HG03439 (cell line): ENCODE measurements around the gene ADAMTS15.

ENCODE experiments used
- ATAC-seq: cut with Tn5 transposase; IDR thresholded peaks from one replicate; pipeline ENCODE4 v1.9.1; 2021; ENCODE audit warnings: mild to moderate bottlenecking, moderate library complexity; ENCODE audit not compliant: unreplicated experiment

The ADAMTS15 gene, protein sequence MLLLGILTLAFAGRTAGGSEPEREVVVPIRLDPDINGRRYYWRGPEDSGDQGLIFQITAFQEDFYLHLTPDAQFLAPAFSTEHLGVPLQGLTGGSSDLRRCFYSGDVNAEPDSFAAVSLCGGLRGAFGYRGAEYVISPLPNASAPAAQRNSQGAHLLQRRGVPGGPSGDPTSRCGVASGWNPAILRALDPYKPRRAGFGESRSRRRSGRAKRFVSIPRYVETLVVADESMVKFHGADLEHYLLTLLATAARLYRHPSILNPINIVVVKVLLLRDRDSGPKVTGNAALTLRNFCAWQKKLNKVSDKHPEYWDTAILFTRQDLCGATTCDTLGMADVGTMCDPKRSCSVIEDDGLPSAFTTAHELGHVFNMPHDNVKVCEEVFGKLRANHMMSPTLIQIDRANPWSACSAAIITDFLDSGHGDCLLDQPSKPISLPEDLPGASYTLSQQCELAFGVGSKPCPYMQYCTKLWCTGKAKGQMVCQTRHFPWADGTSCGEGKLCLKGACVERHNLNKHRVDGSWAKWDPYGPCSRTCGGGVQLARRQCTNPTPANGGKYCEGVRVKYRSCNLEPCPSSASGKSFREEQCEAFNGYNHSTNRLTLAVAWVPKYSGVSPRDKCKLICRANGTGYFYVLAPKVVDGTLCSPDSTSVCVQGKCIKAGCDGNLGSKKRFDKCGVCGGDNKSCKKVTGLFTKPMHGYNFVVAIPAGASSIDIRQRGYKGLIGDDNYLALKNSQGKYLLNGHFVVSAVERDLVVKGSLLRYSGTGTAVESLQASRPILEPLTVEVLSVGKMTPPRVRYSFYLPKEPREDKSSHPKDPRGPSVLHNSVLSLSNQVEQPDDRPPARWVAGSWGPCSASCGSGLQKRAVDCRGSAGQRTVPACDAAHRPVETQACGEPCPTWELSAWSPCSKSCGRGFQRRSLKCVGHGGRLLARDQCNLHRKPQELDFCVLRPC

DNA sequence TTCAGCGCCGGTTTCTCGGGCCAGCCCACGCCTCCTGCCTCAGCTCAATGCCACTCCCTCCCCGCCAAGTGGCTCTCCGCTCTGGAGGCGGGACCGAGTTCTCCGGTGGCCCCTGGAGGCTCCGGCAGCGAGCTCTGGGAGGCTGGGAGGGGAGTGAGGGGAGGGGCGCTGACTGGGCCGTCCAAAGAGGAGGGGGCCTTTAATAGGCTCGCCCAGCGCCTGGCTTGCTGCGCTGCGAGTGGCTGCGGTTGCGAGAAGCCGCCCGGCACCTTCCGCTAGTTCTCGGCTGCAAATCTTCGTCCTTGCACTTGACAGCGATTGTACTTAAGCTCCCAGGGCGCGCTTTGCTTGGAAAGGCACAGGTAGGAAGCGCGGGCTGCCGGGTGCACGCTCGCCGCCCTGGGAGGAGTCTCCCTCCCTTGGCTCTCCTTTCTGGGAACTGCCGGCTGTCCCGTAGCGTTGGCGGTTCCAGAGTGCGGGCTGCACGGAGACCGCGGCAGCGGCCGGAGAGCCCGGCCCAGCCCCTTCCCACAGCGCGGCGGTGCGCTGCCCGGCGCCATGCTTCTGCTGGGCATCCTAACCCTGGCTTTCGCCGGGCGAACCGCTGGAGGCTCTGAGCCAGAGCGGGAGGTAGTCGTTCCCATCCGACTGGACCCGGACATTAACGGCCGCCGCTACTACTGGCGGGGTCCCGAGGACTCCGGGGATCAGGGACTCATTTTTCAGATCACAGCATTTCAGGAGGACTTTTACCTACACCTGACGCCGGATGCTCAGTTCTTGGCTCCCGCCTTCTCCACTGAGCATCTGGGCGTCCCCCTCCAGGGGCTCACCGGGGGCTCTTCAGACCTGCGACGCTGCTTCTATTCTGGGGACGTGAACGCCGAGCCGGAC lies at the start of gene ADAMTS15:
Gene ADAMTS15, plus strand, starts transcription at position 230 of the 894 bp plus-strand sequence. Its CDS starts 329 bp downstream, at position 559.
- ATAC-seq, result no peak

DNA sequence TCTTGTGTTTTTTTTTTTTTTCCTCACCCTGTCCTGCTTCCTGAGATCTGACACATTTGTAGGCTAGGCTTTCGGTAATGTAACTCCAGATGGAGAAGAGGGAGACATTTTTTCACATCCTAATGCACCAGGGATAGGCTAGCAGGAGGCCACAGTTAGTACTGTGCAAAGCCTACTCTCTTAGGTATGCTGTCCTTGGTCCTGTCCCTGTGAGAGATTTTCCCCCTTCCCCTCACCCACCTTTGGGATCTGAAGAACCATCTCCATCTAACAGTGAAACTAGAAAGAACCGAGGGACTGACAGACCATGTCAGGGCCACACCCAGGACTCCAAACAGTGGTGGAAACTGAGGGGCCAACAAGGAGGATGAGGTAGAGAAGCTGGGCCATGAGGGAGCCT lies 49.2 kb upstream of the ADAMTS15 start:
- no peak for ATAC-seq

DNA sequence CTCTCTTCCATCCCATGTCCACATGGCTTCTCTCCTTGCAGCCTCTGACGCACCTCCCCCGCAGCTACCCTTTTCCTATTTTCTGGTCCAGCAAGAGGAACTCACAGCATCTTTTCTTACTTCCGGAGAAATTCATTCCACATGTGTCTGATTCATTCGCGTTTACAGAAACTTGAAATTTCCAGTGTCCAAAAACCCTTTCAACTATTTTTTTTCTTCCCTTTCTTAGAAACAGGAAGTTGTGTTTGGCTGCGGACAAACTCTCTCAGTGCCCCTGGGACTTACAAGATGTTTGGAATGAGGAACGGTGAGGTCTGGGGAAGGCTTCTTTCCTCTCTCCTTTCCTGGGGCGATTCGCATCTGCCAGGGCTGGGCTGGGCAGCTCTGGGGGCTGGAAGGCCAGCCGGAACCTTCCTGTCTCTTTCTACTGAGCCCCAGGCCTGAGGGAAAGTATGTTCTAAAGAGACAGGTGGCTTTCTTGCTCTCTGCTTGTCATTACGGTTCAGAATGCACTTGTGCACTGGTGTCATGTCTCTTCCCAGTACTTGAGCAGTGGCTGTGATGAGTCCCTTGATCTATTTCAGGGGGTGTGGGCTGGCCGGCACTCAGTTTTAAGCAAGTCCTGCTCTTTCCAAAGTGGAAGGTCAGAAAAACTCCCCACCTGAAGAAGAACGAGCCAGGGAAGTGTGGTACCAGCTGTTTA lies 47.5 kb upstream of the ADAMTS15 start:
- no peak for ATAC-seq

DNA sequence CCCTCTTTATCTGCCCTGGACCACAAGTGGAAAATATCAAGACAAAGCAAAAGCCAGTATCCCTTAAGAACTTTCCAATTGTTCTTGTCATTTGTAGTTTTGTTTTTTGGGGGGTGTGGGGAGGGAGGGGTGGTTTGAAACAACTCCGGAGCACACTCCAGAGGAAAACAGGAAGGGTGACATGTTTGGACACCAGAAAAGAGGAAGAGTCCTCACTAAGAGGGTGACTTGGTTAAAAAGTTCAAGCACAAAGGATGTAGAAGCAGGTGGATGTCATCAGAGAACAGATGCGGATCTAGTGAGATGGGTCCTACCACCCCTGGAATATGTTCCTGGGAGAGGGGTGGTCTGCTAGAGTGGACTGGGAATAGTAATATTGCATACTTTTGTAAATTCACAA lies 45.9 kb upstream of the ADAMTS15 start:
- ATAC-seq, result no peak

DNA sequence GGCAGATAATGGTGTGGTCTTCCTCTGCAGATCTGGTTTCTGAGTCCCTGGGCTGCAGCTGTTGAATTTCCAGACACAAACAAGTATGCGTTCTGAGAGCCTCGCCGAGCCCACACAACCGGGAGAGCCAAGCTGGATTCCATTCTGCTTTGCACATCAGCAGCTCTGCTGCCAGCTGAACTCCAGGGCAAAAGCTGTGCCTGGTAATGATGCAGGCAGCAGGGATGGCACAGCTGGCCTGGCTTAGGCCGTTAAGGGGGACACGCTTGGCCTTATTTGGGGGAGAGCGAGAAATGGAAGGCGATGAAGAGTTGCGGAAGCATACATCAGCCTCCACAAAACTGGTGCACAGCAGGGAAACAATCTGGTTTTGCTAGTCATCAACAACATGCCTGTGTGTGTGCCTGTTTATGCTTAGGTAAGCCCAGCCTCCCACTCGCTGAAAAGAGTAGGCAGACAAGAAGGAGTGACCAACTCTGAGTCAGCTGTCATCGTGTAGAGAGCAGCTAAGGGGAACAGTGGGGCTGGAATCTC lies 45.1 kb upstream of the ADAMTS15 start:
- no peak for ATAC-seq

DNA sequence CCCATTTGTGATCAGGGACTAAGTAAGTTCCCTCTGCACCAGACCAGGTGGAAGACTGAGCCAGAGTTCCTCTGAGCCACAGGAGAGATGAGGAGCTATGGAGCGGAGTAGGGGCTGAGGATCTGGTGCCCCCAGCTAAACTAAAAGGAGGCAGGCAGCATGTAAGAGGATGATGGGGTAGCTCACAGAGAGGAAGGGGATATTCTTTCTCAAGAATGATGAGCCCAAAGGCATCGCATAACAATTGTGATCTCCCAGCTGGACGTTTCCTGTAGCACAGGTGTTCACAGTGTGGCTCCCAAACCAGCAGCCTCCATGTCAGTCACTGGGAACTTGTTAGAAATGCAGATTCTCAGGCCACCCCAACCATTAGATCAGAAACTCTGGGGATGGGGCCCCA lies 44.5 kb upstream of the ADAMTS15 start:
- no peak for ATAC-seq

DNA sequence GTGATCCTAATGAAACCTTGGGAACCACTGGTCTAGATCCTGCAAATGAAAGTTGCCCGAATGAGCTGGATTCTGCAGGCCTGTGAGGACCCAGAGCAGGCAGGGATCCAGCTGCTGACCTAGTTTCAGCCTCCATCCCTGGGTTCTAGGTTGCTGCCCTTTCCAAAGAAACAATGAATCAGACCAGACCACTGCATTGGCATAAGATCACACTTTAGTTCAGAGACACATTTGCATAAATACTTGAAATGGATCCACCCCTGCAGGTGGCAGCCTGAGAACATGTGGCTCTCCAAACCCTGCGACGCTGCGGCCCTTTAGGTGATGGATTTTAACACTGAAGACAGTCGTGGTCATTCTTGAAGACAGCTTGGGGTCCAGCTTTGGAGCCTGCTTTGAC lies 43.7 kb upstream of the ADAMTS15 start:
- no peak for ATAC-seq

DNA sequence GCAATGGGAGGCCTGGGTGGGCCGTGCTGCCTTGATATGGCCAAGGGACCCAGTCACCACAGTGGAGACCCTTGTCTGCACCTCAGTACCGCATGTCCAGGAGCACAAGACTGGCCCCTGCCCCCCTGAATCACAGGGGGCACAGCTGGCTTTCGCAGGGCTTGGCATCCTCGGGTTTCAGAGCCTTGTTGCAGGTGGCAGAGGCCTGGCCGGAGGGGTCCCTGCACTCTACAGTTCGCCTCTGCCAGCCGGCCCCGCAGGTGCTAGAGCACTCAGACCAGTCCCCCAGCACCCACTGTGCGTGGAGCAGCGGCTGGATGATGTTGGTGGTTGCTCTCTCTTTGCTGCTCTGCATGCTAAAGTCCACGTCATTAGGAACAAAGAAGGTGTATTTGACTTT lies 43.0 kb upstream of the ADAMTS15 start:
- no peak for ATAC-seq

DNA sequence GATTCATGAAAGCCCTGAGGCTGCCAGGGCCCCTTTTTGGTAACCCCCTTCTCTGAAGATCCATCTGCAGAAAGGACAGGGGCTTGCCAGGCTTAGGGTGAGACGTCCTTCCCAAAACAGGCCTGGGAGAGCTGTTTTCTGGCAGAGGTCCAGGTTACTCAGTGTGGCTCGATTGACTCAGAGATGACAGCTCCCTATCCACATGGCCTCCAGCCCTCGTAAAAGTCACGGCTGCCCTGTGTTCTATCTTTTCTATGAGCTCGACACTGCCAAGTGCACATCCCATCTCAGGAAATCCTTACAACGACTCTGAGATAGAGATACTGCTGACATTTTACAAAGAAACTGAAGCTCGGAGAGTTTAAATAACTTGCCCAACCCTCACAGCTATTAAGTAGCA lies 40.5 kb upstream of the ADAMTS15 start:
- no peak for ATAC-seq

DNA sequence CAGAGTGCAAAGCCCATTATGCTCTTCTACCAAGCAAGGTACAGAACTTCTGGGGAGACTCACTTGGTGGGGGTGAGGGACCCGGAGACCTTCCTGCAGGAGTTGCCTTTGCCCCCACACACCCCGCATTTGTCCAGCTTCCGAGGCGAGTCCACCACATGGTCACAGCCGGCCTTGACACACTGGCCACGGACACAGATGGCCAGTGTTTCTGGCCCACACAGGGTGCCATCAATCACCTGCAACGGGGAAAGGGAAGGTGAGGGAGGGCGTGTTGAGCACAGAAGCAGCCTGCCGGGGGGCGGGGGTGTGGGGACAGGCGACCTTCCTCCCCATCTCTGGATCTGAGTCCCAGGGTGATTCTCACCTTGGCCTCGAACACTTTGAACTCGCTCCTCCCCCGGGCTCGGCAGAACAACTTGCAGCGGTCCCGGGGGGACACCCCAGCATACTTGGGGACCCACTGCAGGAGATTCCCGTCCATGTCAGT lies 40.0 kb upstream of the ADAMTS15 start:
- ATAC-seq, result no peak

DNA sequence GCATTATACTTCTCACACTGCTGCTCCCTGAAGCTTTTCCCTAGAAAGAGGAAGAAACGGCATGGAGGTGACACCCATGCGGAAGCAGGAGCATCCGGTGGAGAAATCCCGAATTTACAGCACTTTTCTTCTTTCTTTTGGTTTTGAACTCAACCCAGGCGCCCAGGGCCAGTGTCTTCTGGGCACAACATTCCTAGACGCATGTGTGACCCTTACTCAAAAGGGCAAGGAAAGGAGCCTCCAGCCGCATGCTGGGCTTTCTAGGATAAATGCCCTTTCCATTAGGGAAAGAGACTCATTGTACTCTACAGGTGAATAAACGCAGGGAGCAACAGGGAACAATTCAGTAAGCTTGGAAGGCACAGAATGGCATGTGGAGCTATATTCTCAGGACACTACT lies 39.5 kb upstream of the ADAMTS15 start:
- ATAC-seq, result no peak

DNA sequence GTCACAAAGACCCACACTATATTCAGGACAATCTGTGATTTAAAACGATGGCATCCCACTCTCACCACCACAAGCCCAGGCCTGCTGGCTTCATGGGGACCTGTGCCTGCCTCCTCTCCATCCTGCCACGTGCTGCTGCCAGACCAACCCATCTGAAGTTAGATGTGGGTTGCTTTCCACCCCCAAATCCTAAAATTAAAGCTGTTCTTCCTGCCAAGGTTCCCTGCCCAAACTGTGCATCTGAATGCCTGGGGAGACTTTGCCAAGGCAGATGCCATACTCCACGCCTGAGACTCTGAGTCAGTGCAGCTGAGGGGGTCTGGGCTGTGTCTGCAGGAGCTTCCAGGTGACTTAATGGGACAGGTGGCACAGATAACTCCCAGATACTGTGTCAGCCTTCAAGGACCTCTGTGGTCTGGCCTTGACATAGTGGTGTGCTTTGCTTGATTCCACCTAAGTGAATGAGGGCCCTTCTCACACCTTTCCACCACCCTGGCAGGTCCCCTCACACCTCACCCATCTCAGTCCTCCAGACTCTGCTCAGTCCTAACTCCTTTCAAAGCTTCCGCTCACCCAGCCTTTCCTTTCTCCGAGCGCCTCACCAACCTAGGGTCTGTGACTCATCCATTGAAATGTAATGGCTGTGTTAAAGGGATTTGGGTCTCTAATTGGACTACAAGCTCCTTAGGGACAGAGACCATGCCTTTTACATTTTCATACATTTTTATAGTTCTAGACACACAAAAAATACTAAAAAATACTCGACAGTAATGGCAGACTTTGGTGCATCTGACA lies 38.7 kb upstream of the ADAMTS15 start:
- ATAC-seq, result no peak

DNA sequence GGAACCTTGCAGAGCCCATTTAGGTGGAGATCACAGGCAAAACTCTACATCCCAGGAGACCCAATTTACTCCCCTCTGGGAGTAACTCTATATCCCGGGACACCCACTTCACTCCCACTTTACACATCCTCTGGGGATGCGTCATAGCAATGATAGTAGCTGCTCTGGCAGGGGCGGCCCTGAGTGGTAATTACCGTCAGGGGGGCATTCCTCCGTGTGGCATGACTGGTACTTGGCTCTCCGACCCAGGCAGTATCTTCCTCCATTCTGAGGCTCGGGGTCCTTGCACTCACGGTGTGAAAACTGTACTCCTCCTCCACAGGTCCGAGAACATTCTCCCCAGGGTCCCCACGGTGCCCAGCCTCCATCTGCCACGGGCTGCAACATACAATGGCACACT lies 37.2 kb upstream of the ADAMTS15 start:
- ATAC-seq, result no peak

DNA sequence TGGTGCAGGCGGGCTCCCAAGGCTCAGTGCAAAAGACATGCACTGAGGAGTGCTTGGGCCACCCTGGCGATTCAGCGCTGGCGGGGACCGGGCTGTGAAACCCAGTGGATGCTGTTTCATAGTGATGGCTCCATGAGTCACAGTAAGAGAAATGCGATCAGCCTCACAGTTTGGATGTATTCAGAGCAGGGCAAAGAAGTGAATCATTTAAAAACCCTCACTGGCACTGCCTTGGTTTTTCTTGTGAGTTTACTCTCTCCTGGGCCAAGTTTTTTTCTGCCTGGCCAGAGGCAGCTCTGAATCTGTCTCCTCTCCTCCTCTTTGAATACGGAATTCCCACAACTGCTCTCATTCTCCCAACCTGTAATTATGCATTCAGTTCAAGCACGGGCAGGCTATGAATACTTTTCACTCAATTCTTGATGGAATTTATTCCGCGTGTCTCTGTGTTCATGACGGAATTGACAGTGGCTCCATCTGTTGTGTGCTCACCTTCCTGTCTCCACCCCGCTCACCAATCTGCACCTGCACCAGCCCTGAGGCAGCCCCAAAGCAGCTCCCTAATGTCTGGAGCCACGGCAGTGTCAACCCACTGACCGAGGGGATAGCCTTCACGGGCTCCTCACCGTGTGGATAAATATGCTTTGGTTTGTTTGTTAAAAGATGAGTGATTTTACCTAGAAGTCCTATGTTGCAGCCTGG lies 34.9 kb upstream of the ADAMTS15 start:
- no peak for ATAC-seq

DNA sequence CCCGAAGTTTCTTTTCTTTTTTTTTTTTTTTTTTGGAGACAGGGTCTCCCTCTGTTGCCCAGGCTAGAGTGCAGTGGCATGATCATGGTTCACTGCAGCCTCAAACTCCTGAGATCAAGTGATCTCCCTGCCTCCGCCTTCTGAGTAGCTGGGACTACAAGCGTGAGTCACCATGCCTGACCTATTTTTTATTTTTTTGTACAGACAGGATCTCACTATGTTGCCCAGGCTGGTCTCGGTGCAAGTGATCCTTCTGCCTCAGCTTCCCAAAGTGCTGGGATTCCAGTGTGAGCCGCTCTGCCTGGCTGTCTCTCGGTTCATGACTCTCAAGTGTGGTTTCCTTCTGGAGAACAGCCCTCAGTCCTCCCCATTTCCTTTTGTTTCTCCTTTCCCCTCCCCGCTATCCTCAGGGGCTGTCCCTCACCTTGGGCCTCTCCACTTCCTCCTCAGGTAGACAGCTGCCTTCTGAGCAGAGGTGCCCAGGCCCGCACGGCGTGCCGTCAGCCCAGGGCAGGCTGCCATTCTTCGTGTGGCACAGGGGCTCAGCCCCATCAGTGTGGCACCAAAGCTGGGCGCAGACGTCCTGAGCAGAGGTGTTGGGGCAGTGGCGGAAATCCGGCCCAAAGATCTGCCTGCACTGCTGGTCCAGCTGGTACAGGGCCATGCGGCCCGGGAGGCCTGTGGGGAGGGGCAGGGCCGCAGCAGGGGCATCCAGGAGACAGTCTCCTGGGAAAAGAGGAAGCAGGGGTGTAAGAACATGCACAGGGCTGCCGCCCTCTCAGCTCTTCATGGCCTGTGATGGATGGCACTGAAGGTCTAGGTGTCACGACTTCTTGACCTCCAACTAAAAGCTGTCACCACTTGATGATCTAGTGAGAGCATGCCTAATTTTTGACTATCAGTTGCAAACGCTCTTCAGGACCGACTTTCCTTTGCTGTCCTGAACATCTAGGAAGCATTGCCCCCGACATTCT lies 34.1 kb upstream of the ADAMTS15 start:
- no peak for ATAC-seq

DNA sequence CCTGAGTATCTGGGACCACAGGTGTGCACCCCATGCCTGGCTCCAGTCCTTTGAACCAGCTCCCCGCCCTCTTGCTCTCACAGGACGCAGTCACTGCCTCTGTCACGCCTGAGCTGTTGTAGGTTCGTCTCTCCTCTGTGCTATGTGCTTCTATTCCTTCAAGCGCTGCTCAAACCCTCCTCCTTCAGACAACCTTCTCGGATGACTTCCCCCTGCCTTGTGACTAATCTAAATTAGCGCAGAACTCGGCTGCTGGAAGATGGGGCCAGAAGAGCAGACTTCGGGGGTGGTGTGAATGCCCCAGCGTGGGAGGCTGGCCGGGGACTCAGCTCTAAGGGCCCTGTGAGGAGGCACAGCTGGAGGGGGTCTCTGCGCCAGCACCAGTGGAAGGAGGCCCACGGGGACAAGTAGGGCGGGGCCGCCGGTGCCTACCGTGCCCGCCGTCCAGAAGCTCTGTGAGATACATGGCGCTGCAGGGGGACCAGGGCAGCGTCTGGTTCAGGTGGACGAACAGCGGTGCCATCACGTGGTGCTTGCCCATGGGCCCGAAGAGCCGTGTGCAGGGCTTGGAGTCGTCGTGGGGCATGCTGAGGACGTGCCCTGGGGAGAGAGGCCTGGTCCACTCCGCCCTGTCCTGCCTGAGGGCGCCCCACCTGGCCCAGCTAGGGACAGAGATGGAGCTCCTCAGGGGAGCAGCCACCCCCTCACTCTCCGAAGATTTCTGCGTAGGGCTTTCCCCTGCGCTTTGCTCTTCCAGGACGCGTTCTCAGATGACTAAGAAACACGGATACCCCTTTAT lies 32.5 kb upstream of the ADAMTS15 start:
- no peak for ATAC-seq

DNA sequence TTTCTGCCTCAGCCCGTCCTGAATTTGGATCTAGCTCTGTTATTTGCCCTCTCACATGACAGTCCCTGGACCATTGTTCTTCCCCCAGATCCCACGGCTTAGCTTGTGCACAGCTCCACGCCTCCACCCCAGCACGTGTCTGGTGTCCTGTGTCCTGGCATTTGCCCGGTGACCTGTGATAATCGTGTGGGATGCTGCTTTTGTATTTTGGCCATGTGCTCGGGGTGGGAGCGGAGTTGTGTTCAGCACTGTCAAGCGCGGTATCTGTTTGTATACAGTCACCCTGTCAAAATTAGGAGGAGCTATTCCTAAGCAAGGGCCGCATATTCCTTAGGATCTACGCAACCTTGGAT lies 31.9 kb upstream of the ADAMTS15 start:
- no peak for ATAC-seq
